HEK293T (cell line): ENCODE results near the gene IAH1.

ENCODE experiments used
- CTCF ChIA-PET: fragments of 350-600 bp; formaldehyde crosslinking; extraction: SDS; loops from one replicate; lab custom pipeline; 2021; ENCODE audit warnings: antibody characterized with exemption, inconsistent platforms; lab: Yijun Ruan, JAX
- POLR2A ChIA-PET: fragments of 350-600 bp; formaldehyde crosslinking; extraction: SDS; loops from one replicate; lab custom pipeline; 2020; ENCODE audit warnings: antibody characterized with exemption, inconsistent platforms; lab: Yijun Ruan, JAX
- DNase-seq: peaks from one replicate; pipeline ENCODE4 v3.0.0; 2012; ENCODE audit warnings: mixed read lengths; ENCODE audit errors: extremely low spot score
- ARNT ChIP-seq: fragments of 450-650 bp; IDR thresholded peaks from 2 replicates; pipeline ENCODE4 v1.6.1; 2017; ENCODE audit warnings: mild to moderate bottlenecking
- BHLHE40 ChIP-seq: fragments of 450-650 bp; IDR thresholded peaks from 2 replicates; pipeline ENCODE4 v1.6.1; 2016; ENCODE audit warnings: mild to moderate bottlenecking, moderate library complexity, borderline replicate concordance
- CTBP1 ChIP-seq: fragments of 450-650 bp; IDR thresholded peaks from 2 replicates; pipeline ENCODE4 v1.6.1; 2016; ENCODE audit warnings: borderline replicate concordance
- ELF4 ChIP-seq: fragments of 450-650 bp; IDR thresholded peaks from 2 replicates; pipeline ENCODE4 v1.6.1; 2017; ENCODE audit warnings: antibody characterized with exemption
- FOXA1 ChIP-seq: fragments of 450-650 bp; IDR thresholded peaks from 2 replicates; pipeline ENCODE4 v1.6.1; 2016; ENCODE audit warnings: mild to moderate bottlenecking
- FOXK2 ChIP-seq: fragments of 450-650 bp; IDR thresholded peaks from 2 replicates; pipeline ENCODE4 v1.6.1; 2016; ENCODE audit warnings: mild to moderate bottlenecking
- FOXM1 ChIP-seq: fragments of 450-650 bp; IDR thresholded peaks from 2 replicates; pipeline ENCODE4 v1.6.1; 2017; ENCODE audit warnings: mild to moderate bottlenecking, borderline replicate concordance
- HDGF ChIP-seq: fragments of 450-650 bp; IDR thresholded peaks from 2 replicates; pipeline ENCODE4 v1.6.1; 2017; ENCODE audit warnings: antibody characterized with exemption, borderline replicate concordance
- L3MBTL2 ChIP-seq: fragments of 450-650 bp; conservative IDR thresholded peaks from 2 replicates; pipeline ENCODE4 v1.6.1; 2016; ENCODE audit warnings: mild to moderate bottlenecking
- LEF1 ChIP-seq: fragments of 450-650 bp; IDR thresholded peaks from 2 replicates; pipeline ENCODE4 v1.6.1; 2017; ENCODE audit warnings: mild to moderate bottlenecking, borderline replicate concordance
- NFRKB ChIP-seq: fragments of 450-650 bp; IDR thresholded peaks from 2 replicates; pipeline ENCODE4 v1.6.1; 2016; ENCODE audit warnings: mild to moderate bottlenecking, moderate library complexity
- PKNOX1 ChIP-seq: fragments of 450-650 bp; IDR thresholded peaks from 2 replicates; pipeline ENCODE4 v1.6.1; 2016
- SP1 ChIP-seq: fragments of 450-650 bp; IDR thresholded peaks from 2 replicates; pipeline ENCODE4 v1.6.1; 2017
- SUZ12 ChIP-seq: fragments of 450-650 bp; IDR thresholded peaks from 2 replicates; pipeline ENCODE4 v1.6.1; 2016; ENCODE audit warnings: mild to moderate bottlenecking
- TARDBP ChIP-seq: fragments of 450-650 bp; IDR thresholded peaks from 2 replicates; pipeline ENCODE4 v1.6.1; 2016
- ZNF384 ChIP-seq: fragments of 450-650 bp; IDR thresholded peaks from 2 replicates; pipeline ENCODE4 v1.6.1; 2016

Gene IAH1

GRCh38 chr2:9518780-9519179, 44.4 kb downstream of the IAH1 start:
- TF ChIP-seq CTBP1, result no peak
- TF ChIP-seq ARNT, result no peak
- TF ChIP-seq TARDBP, result no peak
- no peak for TF ChIP-seq NFRKB
- TF ChIP-seq FOXM1, result no peak
- TF ChIP-seq FOXK2, result no peak
- ChIA-PET POLR2A (no interaction called here), CTCF (no interaction called here)
- DNase-seq, result no peak

- TF ChIP-seq ARNT, result no peak
- TF ChIP-seq FOXA1, result no peak
- no peak for TF ChIP-seq FOXK2
- TF ChIP-seq PKNOX1, result no peak
- TF ChIP-seq FOXM1, result no peak
- TF ChIP-seq CTBP1, result no peak
- TF ChIP-seq SP1, result no peak
- TF ChIP-seq LEF1, result no peak
- TF ChIP-seq HDGF, result no peak
- no peak for TF ChIP-seq ZNF384
- TF ChIP-seq TARDBP, result no peak
- POLR2A ChIA-PET, result no interaction called here
- DNase-seq, result no peak
- CTCF ChIA-PET, result no interaction called here
These were observed 44.9 kb downstream of the IAH1 start for GRCh38 chr2:9519250-9519649.

DNA sequence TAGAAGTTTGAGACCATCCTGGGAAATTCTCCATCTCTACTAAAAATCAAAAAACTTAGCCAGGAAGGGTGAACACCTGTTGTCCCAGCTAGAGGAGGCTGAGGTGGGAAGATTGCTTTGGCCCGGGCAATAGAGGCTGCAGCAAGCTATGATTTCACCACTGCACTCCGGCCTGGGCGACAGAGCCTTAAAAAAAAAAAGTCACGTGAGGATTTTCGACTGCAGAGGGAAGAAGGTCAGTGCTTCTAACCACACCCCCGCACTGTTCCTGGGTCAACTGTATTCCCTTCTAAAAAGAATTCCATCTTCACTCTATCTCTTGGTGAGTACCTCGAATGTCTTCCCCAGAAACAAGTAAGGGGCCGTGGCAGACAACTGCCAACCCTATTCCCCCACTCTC, 49.9 kb downstream of the IAH1 start:
- POLR2A ChIA-PET, result no interaction called here
- no peak for TF ChIP-seq BHLHE40
- TF ChIP-seq ZNF384, result no peak
- no peak for TF ChIP-seq CTBP1
- no peak for TF ChIP-seq ARNT
- TF ChIP-seq HDGF, result no peak
- no peak for DNase-seq
- CTCF ChIA-PET, result no interaction called here

DNA sequence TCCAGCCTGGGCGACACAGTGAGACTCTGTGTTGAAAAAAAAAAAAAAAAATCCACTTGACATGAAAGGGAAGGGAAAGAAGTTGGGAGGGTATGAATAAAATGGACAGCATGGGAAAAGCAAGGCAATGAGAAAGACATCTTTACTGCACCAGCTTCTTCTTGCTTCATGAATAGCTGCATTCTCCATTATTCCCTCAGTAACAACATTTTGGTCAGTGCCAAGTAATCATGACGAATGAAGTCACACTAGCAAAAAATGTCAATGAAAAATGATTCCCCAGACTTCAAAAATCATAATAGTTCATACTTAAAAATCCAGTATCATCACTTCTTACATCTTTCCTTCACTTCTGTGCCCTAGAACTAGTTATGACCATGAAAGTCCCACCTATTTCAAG, 50.9 kb downstream of the IAH1 start:
- CTCF ChIA-PET, result no interaction called here
- POLR2A ChIA-PET, result no interaction called here

GRCh38 chr2:9527995-9528787, 53.8 kb downstream of the IAH1 start:
- TF ChIP-seq TARDBP (no peak), FOXA1 (no peak), PKNOX1 (no peak), ELF4 (no peak), SP1 (no peak), SUZ12 (no peak), ARNT (no peak), HDGF (no peak), CTBP1 (no peak), FOXM1 (no peak), BHLHE40 (no peak), L3MBTL2 (no peak), FOXK2 (no peak), ZNF384 (no peak), LEF1 (no peak), NFRKB (no peak)
- ChIA-PET POLR2A (no interaction called here), CTCF (no interaction called here)
- no peak for DNase-seq

More for the DNA sequence above, 50.9 kb downstream of the IAH1 start:
- no peak for TF ChIP-seq FOXK2
- no peak for DNase-seq

- no peak for DNase-seq
- TF ChIP-seq ELF4 (no peak), SUZ12 (no peak)
- ChIA-PET CTCF (no interaction called here), POLR2A (no interaction called here)
These were observed 58.1 kb downstream of the IAH1 start for GRCh38 chr2:9532421-9532820.

DNA sequence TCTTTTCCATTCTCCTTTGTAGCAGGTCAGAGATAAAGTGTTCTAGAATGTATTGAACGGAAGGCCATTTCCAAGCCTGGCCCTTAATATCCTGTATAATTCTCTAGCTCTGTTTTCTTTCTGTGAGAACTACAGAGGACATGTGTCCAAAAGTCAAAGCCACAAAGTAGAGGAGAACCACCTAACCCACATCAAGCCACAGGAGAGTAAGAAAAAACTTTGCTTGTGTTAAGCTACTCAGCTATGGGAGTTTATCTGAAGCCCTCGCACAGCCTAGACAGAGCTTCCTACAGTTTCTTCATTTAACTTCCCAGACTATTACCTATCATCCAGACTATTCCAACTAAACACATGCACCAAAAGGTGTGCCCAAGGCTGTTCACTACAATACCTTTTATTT, 59.3 kb downstream of the IAH1 start:
- no peak for DNase-seq
- ChIA-PET POLR2A (no interaction called here), CTCF (no interaction called here)
- TF ChIP-seq ELF4 (no peak), CTBP1 (no peak), FOXK2 (no peak)

GRCh38 chr2:9535177-9535576, 60.8 kb downstream of the IAH1 start:
- ChIA-PET CTCF (no interaction called here), POLR2A (no interaction called here)
- DNase-seq, result no peak

More at GRCh38 chr2:9535177-9535576, 60.8 kb downstream of the IAH1 start:
- TF ChIP-seq FOXM1 (no peak), PKNOX1 (no peak), ZNF384 (no peak), L3MBTL2 (no peak), TARDBP (no peak), ARNT (no peak), BHLHE40 (no peak), SP1 (no peak), CTBP1 (no peak), LEF1 (no peak), FOXK2 (no peak), HDGF (no peak)
